ENCODE data around the gene PCYT1A.
"Not testable (repeated sequence)": the region's sequence is repeated elsewhere in the genome, so short reads cannot be mapped to it uniquely, and the experiment has no call there.

The PCYT1A gene

DNA sequence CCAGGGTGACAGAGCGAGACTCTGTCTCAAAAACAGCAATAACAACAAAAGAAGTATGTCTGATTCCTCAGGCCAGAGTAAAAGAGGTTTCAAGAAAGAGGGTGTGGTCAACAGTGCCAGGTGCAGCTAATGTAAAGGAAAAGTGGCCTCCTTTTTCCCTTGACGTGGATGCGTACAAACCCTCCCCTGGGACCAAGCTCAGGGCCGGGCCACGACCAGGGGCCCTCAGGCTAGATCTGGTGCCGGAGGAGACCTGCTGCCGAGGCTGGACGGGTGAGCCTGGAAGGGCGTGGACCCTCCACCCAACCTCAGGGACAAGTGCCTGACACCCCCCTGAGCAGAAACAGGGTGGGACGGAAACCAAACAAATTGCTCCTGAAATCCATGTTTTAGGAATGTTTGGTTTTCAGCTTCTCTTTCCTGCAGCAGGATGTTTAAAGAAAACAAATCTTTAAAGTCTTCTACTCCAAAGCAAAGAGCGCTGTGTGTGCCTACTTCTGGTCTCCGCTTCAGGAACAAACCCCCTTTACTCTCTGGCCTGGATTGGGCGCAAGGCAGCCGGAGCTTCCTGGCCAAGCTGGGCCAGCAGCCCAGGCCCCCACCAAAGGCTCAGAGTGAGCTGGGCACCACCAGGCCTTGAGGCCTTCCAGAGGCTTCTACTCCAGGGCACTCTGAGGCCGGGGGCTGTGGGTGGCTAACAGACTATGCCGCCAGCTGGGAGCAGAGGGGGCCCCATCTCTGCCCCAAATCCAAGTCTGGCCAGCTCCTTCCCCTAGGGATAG is 97.8 kb downstream of the PCYT1A start:
- DNase-seq, result no peak

DNA sequence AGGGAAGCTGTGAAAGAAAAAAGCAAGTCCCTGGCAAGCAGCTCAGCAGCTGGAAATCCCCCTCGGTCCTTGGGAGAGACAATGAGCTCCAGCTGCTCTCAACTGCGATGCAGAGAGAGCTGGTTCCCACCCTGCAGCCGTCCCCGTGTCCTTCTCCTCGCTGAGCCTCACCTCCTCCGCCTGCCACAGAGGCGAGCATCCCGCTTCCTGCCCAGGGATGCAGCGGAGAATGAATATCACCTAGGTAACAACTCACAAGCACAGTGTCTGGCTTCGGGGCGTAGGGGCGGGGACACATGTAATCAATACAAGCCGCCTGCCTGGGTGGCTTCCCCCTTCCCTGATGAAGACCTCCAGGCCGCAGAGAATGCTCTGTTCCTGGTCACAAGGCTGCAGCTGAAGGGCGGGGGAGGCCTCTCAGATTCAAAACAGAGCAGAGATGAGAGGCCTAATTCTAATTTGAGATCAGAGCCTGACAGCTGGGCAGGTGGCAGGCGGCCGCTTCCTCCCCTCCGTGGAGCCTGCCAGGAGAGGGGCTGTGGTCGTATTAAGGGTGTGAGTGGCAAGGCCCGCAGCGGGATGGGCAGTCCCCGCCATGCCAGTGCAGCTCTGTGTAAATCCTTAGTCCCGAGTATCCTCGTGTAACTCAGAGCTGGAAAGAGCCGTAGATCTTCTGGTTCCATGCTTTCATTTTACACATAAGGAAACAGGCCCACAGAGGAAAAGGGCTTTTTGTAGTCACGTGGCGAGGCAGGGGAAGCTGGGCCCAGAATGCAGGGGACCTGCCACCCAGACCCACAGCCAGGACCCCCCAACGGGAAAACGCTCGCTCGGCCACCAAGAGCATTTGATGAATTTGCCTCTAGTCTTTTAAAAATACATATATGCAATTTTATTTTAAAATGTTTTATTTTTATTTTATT is 100.6 kb downstream of the PCYT1A start:
- DNase-seq, result no peak

DNA sequence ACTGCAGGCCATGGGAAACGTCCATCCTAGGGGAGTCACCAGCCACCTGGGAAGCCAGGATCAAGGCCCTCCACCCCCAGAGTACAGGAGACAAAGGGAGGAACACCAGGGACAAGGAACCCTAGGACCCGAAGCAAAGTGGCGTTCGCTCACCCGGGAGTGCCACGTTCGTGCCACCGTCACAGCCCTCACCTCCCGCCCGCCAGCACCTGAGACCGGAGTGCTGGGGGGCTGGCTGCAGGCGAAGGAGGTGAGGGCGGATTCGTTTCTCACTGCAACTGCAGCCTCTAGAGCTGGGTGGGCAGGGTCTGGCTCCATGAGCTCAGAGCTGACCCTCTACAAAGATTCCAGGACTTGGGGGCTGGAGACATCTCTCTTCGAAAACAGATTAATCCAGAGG is 102.6 kb downstream of the PCYT1A start:
- DNase-seq, result no peak

DNA sequence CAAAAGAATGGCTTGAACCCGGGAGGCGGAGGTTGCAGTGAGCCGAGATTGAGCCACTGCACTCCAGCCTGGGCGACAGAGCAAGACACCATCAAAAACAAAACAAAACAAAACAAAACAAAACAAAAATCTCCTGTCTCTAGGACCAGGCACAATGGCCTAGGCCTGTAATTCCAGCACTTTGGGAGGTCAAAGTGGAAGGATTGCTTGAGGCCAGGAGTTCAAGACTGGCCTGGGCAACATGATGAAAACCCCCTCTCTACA is 103.4 kb downstream of the PCYT1A start:
- not testable (repeated sequence) for DNase-seq

DNA sequence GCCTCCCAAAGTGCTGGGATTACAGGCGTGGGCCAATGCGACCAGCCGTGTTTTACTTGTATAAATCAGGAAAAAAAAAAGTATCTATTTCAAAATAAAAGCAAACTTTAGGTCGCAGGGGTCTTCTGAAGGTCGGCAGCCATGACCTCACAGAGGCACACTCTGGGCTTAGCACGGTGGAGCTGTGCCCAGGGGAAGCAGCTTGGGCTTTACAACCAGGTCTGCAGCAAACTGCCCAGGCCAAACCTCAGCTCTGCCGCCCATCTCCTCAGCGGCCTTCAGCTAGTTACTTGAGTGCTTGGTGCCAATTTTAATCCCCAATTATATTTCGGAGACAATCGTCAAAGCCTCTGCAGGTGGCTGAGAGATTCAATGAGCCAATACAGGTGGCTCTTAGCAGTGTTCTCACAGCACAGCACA is 106.4 kb downstream of the PCYT1A start:
- DNase-seq, result no peak

DNA sequence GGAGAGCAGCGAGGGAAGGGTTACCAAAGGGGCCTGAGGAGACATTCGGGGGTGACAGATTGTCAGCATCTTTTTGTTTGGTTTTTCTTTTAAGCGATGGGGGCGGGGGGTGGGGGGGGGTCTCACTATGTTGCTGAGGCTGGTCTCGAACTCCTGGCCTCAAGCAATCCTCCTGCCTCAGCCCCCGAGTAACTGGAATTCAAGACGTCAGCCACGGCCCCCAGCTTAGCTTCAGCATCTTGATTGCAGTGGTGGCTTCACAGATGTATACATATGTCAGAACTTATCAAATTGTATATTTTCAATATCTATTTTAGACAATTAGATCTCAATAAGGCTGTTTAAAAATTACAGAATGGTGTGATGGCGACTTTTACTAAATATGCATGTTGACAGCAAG is 107.2 kb downstream of the PCYT1A start:
- no peak for DNase-seq

Data from activated CD8-positive, alpha-beta memory T cell treated with anti-CD3 and anti-CD28 coated beads for 24 hours (primary cell).